Measurements from ENCODE around the gene EPHA8. TPM values are rescaled to one million over a fixed set of nuclear protein-coding genes. Genes with fewer than 3 reads are reported as not detected.

Gene EPHA8
- total RNA-seq, 4 donors from 2014 or later: 0.62 TPM; not detected in 3

- no peak overlapping the region for H3K4me3 ChIP-seq (ENCODE audit: low read depth, poor library complexity, severe bottlenecking)
- no peak for DNase-seq (ENCODE audit: low spot score in 2 of 2)
- 15% methylated on average over 10 of the region's 10 CpGs for WGBS, 2 donors
- TF ChIP-seq CTCF (IDR thresholded peaks at IDR 0.05): no peak
- TF ChIP-seq POLR2A (IDR thresholded peaks at IDR 0.05): no peak
- intact Hi-C loops (cut with DNase I; ENCODE audit: low total_unique reads): no loop called here
Measured at GRCh38 chr1:22607154-22607553, 43.9 kb downstream of the EPHA8 start.

GRCh38 chr1:22608361-22608760, 45.1 kb downstream of the EPHA8 start:
- H3K4me3 ChIP-seq (ENCODE audit: low read depth, poor library complexity, severe bottlenecking): no peak overlapping the region
- TF ChIP-seq CTCF (IDR thresholded peaks at IDR 0.05): no peak
- no peak for TF ChIP-seq POLR2A (IDR thresholded peaks at IDR 0.05)
- no peak for DNase-seq (ENCODE audit: low spot score in 2 of 2)
- WGBS, 2 donors: 64 to 65% methylated on average over 3 of the region's 3 CpGs
- intact Hi-C loops (cut with DNase I; ENCODE audit: low total_unique reads): no loop called here

GRCh38 chr1:22609291-22609690, 46.0 kb downstream of the EPHA8 start:
- no peak for DNase-seq (ENCODE audit: low spot score in 2 of 2)
- WGBS, 2 donors: 19% methylated on average over 6 of the region's 6 CpGs

GRCh38 chr1:22611530-22611947, 48.2 kb downstream of the EPHA8 start:
- no peak for DNase-seq (ENCODE audit: low spot score in 2 of 2)
- TF ChIP-seq CTCF (IDR thresholded peaks at IDR 0.05) (no peak), POLR2A (IDR thresholded peaks at IDR 0.05) (no peak)
- intact Hi-C loops (cut with DNase I; ENCODE audit: low total_unique reads): no loop called here
- WGBS, 2 donors: 21% methylated on average over 7 of the region's 7 CpGs
- no peak overlapping the region for H3K4me3 ChIP-seq (ENCODE audit: low read depth, poor library complexity, severe bottlenecking)

More at GRCh38 chr1:22609291-22609690, 46.0 kb downstream of the EPHA8 start:
- TF ChIP-seq CTCF (IDR thresholded peaks at IDR 0.05): no peak
- TF ChIP-seq POLR2A (IDR thresholded peaks at IDR 0.05): no peak
- no peak overlapping the region for H3K4me3 ChIP-seq (ENCODE audit: low read depth, poor library complexity, severe bottlenecking)
- intact Hi-C loops (cut with DNase I; ENCODE audit: low total_unique reads): no loop called here

GRCh38 chr1:22612671-22613571, 49.6 kb downstream of the EPHA8 start:
- WGBS, 2 donors: 44 to 45% methylated on average over 12 of the region's 12 CpGs
- no peak for DNase-seq (ENCODE audit: low spot score in 2 of 2)
- intact Hi-C loops (cut with DNase I; ENCODE audit: low total_unique reads): no loop called here
- TF ChIP-seq CTCF (IDR thresholded peaks at IDR 0.05): no peak
- no peak for TF ChIP-seq POLR2A (IDR thresholded peaks at IDR 0.05)
- no peak overlapping the region for H3K4me3 ChIP-seq (ENCODE audit: low read depth, poor library complexity, severe bottlenecking)

Data from lower leg skin (tissue), 4 donors.